Pancreas (tissue), 10 donors: ENCODE results near the gene ZFYVE27. TPM values are rescaled to one million over a fixed set of nuclear protein-coding genes. Genes with fewer than 3 reads are reported as not detected.

Source experiments
- ATAC-seq, 4 donors: fragments of 200-7000 bp; cut with Tn5 transposase; one replicate each; pipeline versions ENCODE4 v1.8.0 to v1.9.1; 2020; ENCODE audit warnings: mild to moderate bottlenecking in 4 of 4, moderate library complexity in 4 of 4
- DNase-seq, 6 donors: peaks; one replicate each; pipeline ENCODE4 v3.0.0-alpha.2; 2020
- FAIRE-seq: peaks from 2 replicates; lab custom pipeline; 2012; peaks lifted over from hg19 to GRCh38; lab: Jason Lieb, UNC
- H3K27ac ChIP-seq, 4 donors: fragments of 200-600 bp; sonication (generic); 1 replicate in 3 of 4; 2 replicates in 1 of 4; pipeline versions ENCODE4 v1.5.0 to v1.8.0; 2020
- H3K27me3 ChIP-seq, 4 donors: fragments of 200-600 bp; one replicate each; pipeline ENCODE4 v1.8.0; 2021
- H3K36me3 ChIP-seq, 3 donors: fragments of 200-600 bp; sonication (generic) in 1 of 3; one replicate each; pipeline versions ENCODE4 v1.5.0 to v1.8.0; 2020 to 2021
- H3K4me1 ChIP-seq, 3 donors: fragments of 200-600 bp; one replicate each; pipeline ENCODE4 v1.8.0; 2021
- H3K4me3 ChIP-seq, 4 donors: fragments of 200-600 bp; sonication (generic) in 2 of 4; one replicate each; pipeline versions ENCODE4 v1.5.0 to v1.8.0; 2020 to 2021
- H3K9me3 ChIP-seq, 4 donors: fragments of 200-600 bp; one replicate each; pipeline ENCODE4 v1.8.0; 2021
- CTCF ChIP-seq, 4 donors: fragments of 200-600 bp; sonication (generic) in 3 of 4; IDR thresholded peaks; one replicate each; pipeline versions ENCODE4 v1.5.0 to v1.8.0; 2021; ENCODE audit warnings: antibody characterized with exemption in 4 of 4
- WGBS, 2 donors: extraction: QIAGEN DNeasy Blood & Tissue Kit; methylation state at CpG; one replicate each; pipeline ENCODE4 v1.1.7; 2013; 5-methylcytosine and 5-hydroxymethylcytosine counted together
- intact Hi-C, 3 donors: fragments of 100-400 bp; cut with DNase I; formaldehyde crosslinking; loops; one replicate each; pipeline versions ENCODE4 v1.11.1 to v1.14.2; 2022
- polyA plus RNA-seq, 2 donors: library from polyadenylated mRNA; stranded (reverse); fragments of 200-250 nt; gene quantifications; one replicate each; pipeline ENCODE4 v1.2.3, GENCODE V29; 2013
- total RNA-seq, 6 donors: library from RNA; stranded (reverse); fragmentation: NEBNext Ultra II Directional in 4 of 6; extraction: Animal tissue kit (Norgen Biotek cat#: 25700) in 4 of 6; gene quantifications; one replicate each; pipeline versions ENCODE4 v1.2.1 to v1.2.4, GENCODE V29; 2021 to 2023
- donor health status: healthy with polysubstance abuse.
- donor health status: DM: no; HTN: no; CAD: no; lungs with moderate emphysema.
- donor health status: DM: no; HTN: no; CAD: no.
- donor health status: control.
- donor health status: control.
- donor health status: Bipolar disorder and iron deficiency.
- donor health status: DM: yes; HTN: yes; CAD: no.
- donor health status: DM: no; HTN: no; CAD: no.
- donor health status: DM: no; HTN: no; CAD: no.
- donor health status: DM: yes; HTN: yes; CAD: no.

ZFYVE27 gene
- total and polyA plus RNA-seq, 8 donors, result 11.9 to 34.9 (median 15.5) TPM

DNA sequence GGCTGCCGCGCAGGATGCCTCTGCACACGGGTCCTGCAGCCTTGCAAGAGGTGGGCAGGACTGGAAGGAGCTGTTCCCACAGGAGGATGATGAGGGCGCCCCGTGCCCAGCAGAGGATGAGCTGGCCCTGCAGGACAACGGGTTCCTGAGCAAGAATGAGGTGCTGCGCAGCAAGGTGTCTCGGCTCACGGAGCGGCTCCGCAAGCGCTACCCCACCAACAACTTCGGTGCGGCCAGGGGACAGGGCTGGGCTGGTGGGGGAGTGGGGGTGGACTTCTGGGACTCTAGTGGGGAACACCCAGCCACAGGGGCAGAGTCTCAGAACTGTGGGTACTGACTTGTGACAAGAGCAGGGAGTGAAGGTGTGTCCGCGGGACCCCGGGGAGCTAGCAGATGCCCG, 16.0 kb downstream of the ZFYVE27 start:
- ATAC-seq (no peak), DNase-seq (peak in 1 of 6 donors; percentile 39), FAIRE-seq (no peak)
- H3K4me3 ChIP-seq, result no peak overlapping the region
- no peak overlapping the region for H3K27ac ChIP-seq
- no peak for TF ChIP-seq CTCF (IDR thresholded peaks at IDR 0.05)
- H3K27me3 ChIP-seq, result no peaks in the 10 kb centered on the region
- H3K9me3 ChIP-seq, result no peaks in the 10 kb centered on the region
- intact Hi-C loops, result no loop called here
- no peaks in the 10 kb centered on the region for H3K4me1 ChIP-seq
- H3K36me3 ChIP-seq, result peaks cover 0 to 82% (median 48%) of the 10 kb centered on the region in 3 donors
- 94% methylated on average over 18 of the region's 18 CpGs for WGBS, 2 donors

- Histone ChIP-seq H3K27me3 (no peaks in the 10 kb centered on the region), H3K36me3 (peaks cover 0 to 74% (median 36%) of the 10 kb centered on the region in 3 donors), H3K9me3 (no peaks in the 10 kb centered on the region), H3K4me3 (no peak overlapping the region), H3K27ac (no peak overlapping the region), H3K4me1 (no peaks in the 10 kb centered on the region)
- ATAC-seq, result no peak
- no peak for DNase-seq
- WGBS, 2 donors, result 74 to 81% methylated on average over 4 of the region's 4 CpGs
- intact Hi-C loops, result loop anchor here in 1 of 3 donors (5.0 kb wide), 2 partner anchors 118 to 288 kb away; no protein-coding TSS in a partner anchor
- no peak for TF ChIP-seq CTCF (IDR thresholded peaks at IDR 0.05)
- no peak for FAIRE-seq
These were observed 17.8 kb downstream of the ZFYVE27 start for GRCh38 chr10:97754726-97755125.

DNA sequence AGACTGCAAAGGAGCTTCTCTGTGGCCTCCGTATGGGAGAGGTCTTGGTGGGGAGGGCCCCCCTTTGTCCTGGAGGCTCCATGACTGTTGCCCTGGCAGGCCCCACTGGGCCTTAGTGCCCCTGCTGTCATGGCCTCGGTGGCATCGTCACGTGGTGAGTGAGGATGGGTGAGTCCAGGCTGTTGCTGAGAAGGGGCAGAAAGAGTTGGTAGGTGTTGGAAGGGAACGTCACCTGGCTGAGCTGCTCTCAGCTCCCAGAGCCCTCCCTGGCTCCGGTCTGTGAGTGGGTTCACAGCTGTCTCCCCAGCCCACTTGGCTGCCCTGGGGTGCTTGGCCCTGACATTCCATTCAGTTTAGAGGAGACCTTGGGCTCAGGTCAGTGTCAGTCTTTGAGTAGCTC, 18.8 kb downstream of the ZFYVE27 start:
- DNase-seq, result peak in 1 of 6 donors; percentile 35

GRCh38 chr10:97757471-97757870, 20.5 kb downstream of the ZFYVE27 start:
- TF ChIP-seq CTCF (IDR thresholded peaks at IDR 0.05), result no peak
- intact Hi-C loops, result loop anchor here in 1 of 3 donors (5.0 kb wide), 2 partner anchors 115 to 285 kb away; no protein-coding TSS in a partner anchor

More for the DNA sequence above, 18.8 kb downstream of the ZFYVE27 start:
- ATAC-seq, result no peak
- no peak for TF ChIP-seq CTCF (IDR thresholded peaks at IDR 0.05)
- H3K27me3 ChIP-seq, result no peaks in the 10 kb centered on the region
- no peaks in the 10 kb centered on the region for H3K9me3 ChIP-seq
- 90 to 99% methylated on average over 6 of the region's 6 CpGs for WGBS, 2 donors
- H3K4me3 ChIP-seq, result no peak overlapping the region
- FAIRE-seq, result no peak
- no peaks in the 10 kb centered on the region for H3K4me1 ChIP-seq
- H3K27ac ChIP-seq, result no peak overlapping the region
- intact Hi-C loops, result loop anchor here in 1 of 3 donors (5.0 kb wide), 2 partner anchors 117 to 287 kb away; no protein-coding TSS in a partner anchor
- H3K36me3 ChIP-seq, result peaks cover 0 to 74% (median 34%) of the 10 kb centered on the region in 3 donors

More at GRCh38 chr10:97757471-97757870, 20.5 kb downstream of the ZFYVE27 start:
- FAIRE-seq, result no peak
- Histone ChIP-seq H3K4me1 (no peaks in the 10 kb centered on the region), H3K27me3 (no peaks in the 10 kb centered on the region), H3K9me3 (no peaks in the 10 kb centered on the region), H3K36me3 (peaks cover 0 to 59% (median 23%) of the 10 kb centered on the region in 3 donors), H3K27ac (no peak overlapping the region), H3K4me3 (no peak overlapping the region)
- ATAC-seq, result no peak
- DNase-seq, result peak in 1 of 6 donors; percentile 49
- 76 to 78% methylated on average over 6 of the region's 6 CpGs for WGBS, 2 donors
